ENCODE data around the gene ZNF367. TPM values are rescaled to one million over a fixed set of nuclear protein-coding genes. Genes with fewer than 3 reads are reported as not detected.

ZNF367 gene
- total RNA-seq, 2 donors from 2014 or later, result 1.0 to 2.6 TPM

DNA sequence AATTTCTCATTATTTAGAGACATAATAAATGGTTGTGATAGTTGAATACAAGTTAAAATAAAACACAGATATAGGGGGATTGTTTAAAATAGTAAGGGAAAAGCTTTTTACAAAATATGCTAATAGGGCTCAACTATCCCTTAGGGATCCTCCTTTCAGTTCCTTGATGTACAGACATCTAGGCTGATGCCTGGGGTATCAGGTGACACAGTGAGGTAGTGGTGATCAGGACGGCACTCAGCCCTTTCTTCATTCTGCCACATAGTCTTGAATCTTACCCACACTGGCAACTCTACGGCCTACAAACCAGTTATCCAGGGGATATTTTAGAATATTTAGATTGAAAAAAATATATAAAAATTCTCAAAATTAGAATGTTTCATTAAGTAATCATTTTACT is 22.2 kb downstream of the ZNF367 start:
- peaks cover 10% of the 10 kb centered on the region for H3K4me1 ChIP-seq
- H3K36me3 ChIP-seq (replicated peaks in 1 of 2; ENCODE audit: insufficient read depth in 1 of 2, low read depth in 2 of 2), result no peaks in the 10 kb centered on the region
- H3K4me3 ChIP-seq, result no peak overlapping the region
- H3K27ac ChIP-seq, result no peak overlapping the region
- ATAC-seq, result no peak
- intact Hi-C loops (cut with DNase I), result no loop called here
- H3K27me3 ChIP-seq, result no peaks in the 10 kb centered on the region
- TF ChIP-seq POLR2A (IDR thresholded peaks at IDR 0.05), result no peak
- TF ChIP-seq, protein P1, sequence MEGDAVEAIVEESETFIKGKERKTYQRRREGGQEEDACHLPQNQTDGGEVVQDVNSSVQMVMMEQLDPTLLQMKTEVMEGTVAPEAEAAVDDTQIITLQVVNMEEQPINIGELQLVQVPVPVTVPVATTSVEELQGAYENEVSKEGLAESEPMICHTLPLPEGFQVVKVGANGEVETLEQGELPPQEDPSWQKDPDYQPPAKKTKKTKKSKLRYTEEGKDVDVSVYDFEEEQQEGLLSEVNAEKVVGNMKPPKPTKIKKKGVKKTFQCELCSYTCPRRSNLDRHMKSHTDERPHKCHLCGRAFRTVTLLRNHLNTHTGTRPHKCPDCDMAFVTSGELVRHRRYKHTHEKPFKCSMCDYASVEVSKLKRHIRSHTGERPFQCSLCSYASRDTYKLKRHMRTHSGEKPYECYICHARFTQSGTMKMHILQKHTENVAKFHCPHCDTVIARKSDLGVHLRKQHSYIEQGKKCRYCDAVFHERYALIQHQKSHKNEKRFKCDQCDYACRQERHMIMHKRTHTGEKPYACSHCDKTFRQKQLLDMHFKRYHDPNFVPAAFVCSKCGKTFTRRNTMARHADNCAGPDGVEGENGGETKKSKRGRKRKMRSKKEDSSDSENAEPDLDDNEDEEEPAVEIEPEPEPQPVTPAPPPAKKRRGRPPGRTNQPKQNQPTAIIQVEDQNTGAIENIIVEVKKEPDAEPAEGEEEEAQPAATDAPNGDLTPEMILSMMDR (IDR thresholded peaks at IDR 0.05), result no peak
- H3K9me3 ChIP-seq, result no peaks in the 10 kb centered on the region
- WGBS, 2 donors, result 87 to 88% methylated on average over 2 of the region's 2 CpGs
- DNase-seq, result no peak

DNA sequence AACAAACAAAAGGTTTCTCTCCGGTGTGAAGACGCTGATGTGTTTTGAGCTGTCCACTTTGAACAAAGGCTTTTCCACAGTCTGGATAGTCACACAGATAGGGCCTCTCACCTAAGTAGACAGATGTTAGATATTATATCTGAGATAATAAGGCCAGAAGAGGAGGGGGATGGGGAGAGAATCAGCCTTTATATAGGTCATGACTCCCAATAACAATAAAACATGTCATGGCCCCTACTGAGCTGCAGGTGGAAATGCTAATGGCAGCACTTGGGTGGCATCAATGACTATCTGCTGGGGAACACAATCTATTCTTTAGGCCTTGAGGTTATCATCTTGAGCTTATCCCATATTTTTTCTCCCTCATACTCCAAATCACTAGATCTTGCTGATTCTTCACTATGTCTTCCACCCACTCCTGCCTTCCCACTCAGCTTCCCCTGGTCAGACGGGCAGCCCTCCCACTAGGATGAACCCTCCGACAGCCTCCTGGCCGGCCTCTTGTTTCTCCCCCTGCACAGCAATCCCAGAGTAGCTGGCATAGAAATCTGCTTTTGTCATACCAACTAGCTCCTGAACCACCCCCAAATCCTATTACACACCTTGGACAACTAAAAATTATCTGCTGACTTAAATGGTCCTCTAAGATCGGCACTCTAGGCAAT is 23.2 kb downstream of the ZNF367 start:
- Histone ChIP-seq H3K27ac (no peak overlapping the region), H3K36me3 (replicated peaks in 1 of 2; ENCODE audit: insufficient read depth in 1 of 2, low read depth in 2 of 2) (no peaks in the 10 kb centered on the region), H3K9me3 (no peaks in the 10 kb centered on the region), H3K4me1 (peaks cover 14% of the 10 kb centered on the region), H3K27me3 (no peaks in the 10 kb centered on the region), H3K4me3 (no peak overlapping the region)
- intact Hi-C loops (cut with DNase I), result no loop called here
- ATAC-seq (no peak), DNase-seq (no peak)
- TF ChIP-seq, protein P1 (IDR thresholded peaks at IDR 0.05), result no peak
- no peak for TF ChIP-seq POLR2A (IDR thresholded peaks at IDR 0.05)
- 89 to 95% methylated on average over 6 of the region's 6 CpGs for WGBS, 2 donors

- intact Hi-C loops (cut with DNase I), result no loop called here
- H3K4me1 ChIP-seq, result peaks cover 14% of the 10 kb centered on the region
- no peaks in the 10 kb centered on the region for H3K9me3 ChIP-seq
- ATAC-seq (no peak), DNase-seq (no peak)
- no peak overlapping the region for H3K27ac ChIP-seq
- H3K36me3 ChIP-seq (replicated peaks in 1 of 2; ENCODE audit: insufficient read depth in 1 of 2, low read depth in 2 of 2), result no peaks in the 10 kb centered on the region
- whole genome bisulfite sequencing, 2 donors, result 94 to 99% methylated on average over 12 of the region's 12 CpGs
- no peak overlapping the region for H3K4me3 ChIP-seq
- H3K27me3 ChIP-seq, result no peaks in the 10 kb centered on the region
- TF ChIP-seq, protein P1 (IDR thresholded peaks at IDR 0.05), result no peak
- no peak for TF ChIP-seq POLR2A (IDR thresholded peaks at IDR 0.05)
Measured at GRCh38 chr9:96392263-96392662, 25.9 kb downstream of the ZNF367 start.

GRCh38 chr9:96391021-96391765 is 27.0 kb downstream of the ZNF367 start:
- no peak for TF ChIP-seq POLR2A (IDR thresholded peaks at IDR 0.05)
- TF ChIP-seq, protein P1 (IDR thresholded peaks at IDR 0.05), result no peak
- intact Hi-C loops (cut with DNase I), result no loop called here
- no peak overlapping the region for H3K4me3 ChIP-seq
- DNase-seq (peak; percentile 65 to 78 (median 72)), ATAC-seq (peak; percentile 96)
- no peaks in the 10 kb centered on the region for H3K36me3 ChIP-seq (replicated peaks in 1 of 2; ENCODE audit: insufficient read depth in 1 of 2, low read depth in 2 of 2)
- no peaks in the 10 kb centered on the region for H3K9me3 ChIP-seq
- H3K27me3 ChIP-seq, result no peaks in the 10 kb centered on the region
- WGBS, 2 donors, result 19 to 20% methylated on average over 5 of the region's 5 CpGs
- peaks cover 24% of the 10 kb centered on the region for H3K4me1 ChIP-seq
- peak overlapping the region; percentile 12 to 86 (median 74) for H3K27ac ChIP-seq

All from body of pancreas (tissue), 4 donors.